ENCODE measurements around the gene ZNF664.
"Not testable (repeated sequence)": the region's sequence is repeated elsewhere in the genome, so short reads cannot be mapped to it uniquely, and the experiment has no call there.

The ZNF664 gene

GRCh38 chr12:123942238-123942653 is 30.8 kb upstream of the ZNF664 start:
- DNase-seq = no peak

GRCh38 chr12:123942911-123943648 is 29.9 kb upstream of the ZNF664 start:
- no peak for DNase-seq

DNA sequence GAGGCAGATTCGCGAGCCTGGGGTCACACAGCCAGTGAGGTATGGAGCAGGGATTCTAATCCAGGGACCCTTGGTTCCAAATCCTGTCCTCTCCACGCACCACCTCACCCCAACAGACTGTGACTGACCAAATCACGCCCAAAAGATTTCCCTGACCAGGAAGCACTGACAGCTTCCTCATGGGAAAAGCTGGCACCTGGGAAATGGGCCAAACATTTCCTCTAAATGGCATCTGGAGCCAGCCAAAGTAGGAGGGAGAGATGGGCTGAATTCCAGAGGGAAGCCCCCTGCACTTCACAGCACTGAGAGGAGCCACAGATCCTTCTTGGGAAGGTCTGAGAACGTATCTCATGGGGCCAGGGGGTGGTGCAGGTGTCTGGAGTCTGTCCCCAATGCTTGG is 29.2 kb upstream of the ZNF664 start:
- no peak for DNase-seq

- DNase-seq = no peak
Measured at GRCh38 chr12:123944696-123945095, 28.3 kb upstream of the ZNF664 start.

- DNase-seq = no peak
Measured at GRCh38 chr12:123945287-123946151, 27.5 kb upstream of the ZNF664 start.

DNA sequence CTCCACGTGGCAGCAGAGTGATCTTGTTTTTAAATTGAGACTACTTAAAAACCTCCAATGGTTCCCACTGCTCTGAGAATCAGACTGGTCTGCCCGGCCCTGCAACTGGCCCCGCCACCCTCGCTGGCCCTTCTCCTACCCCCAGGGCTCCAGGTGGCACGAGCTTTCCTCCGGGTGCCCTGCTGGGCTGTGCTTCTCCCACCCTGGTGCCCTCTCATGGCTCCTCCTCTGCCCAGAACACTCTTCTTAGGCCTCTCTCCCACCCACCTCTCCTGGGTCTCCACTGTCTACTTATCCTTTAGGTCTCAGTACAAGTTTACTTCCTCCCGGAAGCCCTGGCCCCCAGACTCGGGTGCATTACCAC is 26.9 kb upstream of the ZNF664 start:
- DNase-seq = no peak

DNA sequence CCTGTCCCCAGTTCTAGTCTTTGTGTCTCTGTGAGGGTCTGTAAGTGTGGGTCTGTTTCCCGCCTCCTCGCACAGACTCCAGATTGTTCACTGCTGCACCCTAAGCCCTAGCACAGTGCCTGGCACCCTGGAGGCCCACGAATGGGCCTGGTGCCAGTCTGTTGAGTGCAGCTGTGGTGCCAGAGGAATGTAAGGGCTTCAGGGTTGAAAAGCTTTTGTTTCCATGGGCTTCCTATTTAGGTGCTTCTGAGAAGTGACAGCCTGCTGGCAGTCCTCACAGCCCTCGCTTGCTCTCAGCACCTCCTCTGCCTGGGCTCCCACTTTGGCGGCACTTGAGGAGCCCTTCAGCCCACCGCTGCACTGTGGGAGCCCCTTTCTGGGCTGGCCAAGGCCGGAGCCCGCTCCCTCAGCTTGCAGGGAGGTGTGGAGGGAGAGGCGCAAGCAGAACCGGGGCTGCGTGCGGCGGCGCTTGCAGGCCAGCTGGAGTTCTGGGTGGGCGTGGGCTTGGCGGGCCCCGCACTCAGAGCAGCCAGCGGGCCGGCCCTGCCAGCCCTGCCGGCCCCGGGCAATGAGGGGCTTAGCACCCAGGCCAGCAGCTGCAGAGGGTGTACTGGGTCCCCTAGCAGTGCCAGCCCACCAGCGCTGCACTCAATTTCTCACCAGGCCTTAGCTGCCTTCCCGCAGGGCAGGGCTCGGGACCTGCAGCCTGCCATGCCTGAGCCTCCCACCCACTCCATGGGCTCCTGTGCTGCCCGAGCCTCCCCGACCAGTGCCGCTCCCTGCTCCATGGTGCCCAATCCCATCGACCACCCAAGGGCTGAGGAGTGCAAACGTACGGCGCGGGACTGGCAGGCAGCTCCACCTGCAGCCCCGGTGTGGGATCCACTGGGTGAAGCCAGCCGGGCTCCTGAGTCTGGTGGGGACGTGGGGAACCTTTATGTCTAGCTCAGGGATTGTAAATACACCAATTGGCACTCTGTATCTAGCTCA is 26.2 kb upstream of the ZNF664 start:
- DNase-seq = not testable (repeated sequence)

GRCh38 chr12:123947531-123947930 is 25.5 kb upstream of the ZNF664 start:
- not testable (repeated sequence) for DNase-seq

DNA sequence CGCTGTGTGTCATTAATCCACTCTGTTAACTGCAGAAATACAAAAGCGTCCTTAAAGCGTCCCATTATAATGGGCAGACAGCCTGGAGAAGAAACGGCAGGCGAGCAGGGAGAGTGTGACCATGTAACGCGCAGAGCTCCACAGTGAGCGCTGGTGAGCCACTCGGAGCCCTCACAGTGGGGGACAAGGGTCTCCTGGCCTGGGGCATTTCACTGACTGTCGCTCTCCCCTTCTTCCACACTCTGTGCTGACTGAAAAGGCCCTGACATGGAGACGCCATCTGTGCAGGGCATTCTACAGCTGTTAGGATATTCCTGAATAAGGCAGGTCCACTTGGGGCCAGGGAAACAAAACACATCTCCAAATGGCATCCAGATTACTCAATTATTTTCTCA is 24.6 kb upstream of the ZNF664 start:
- no peak for DNase-seq

- no peak for DNase-seq
Measured at GRCh38 chr12:123948796-123949769, 23.9 kb upstream of the ZNF664 start.

GRCh38 chr12:123949770-123950165 is 23.2 kb upstream of the ZNF664 start:
- no peak for DNase-seq

DNA sequence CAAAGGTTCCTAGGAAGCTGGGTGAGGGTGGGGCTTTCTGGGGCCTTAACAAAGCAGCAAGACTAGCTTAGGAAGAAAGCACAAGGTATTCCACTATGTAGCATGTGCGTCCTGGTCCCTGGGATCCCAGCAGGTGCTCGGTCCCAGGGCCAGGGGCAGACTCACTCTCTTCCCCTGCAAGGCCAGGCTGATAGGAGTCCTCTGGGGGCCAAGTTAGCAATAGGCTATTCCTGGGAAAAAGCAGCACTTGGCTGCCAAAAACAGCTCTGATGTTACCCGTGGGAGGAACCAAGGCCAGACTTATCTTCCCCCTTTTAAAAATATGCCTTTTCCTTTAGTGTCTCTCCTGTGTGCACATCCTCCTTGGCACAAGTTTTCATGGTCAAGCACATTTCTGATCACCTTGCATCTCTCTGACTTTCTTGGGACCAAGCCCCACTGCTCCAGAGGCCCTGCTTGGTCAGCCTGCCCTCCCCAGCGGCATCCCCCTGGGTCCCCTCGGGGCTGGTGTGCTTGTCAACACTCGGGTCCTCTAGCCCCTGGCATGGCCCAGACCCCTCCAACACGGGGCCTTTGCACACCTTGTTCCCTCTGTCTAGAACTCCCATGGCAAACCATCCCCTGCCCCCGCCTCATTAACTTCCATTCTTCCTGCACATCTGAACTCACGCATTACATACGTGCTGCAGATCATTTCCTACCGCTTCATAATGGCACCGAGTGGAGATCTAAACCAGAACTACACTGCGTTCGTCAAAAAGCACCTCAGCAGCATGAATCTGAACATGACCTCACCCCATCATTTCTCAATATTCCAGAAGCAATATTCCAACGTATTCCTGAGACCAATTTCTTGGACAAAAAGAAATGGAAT is 22.3 kb upstream of the ZNF664 start:
- DNase-seq = no peak

DNA sequence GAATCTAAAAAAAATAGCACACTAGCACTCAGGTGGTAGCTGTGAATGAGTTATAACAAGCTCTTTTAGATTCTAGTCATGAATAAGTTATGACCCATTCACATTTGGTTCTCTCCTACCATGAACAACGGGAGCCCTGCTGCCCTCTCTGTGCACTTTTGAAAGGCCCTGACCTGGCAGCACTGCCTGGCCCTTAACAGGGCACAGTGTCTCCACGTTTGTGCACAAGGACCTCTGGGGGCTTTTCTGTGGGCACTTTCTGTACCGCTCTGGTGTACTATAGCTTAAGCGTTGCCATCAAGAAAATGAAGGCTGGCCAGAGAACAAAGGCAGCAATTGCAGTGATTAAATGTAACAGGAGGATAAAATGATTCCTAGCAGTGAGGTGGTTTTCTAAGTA is 21.5 kb upstream of the ZNF664 start:
- DNase-seq = no peak

- no peak for DNase-seq
Measured at GRCh38 chr12:123952037-123952436, 21.0 kb upstream of the ZNF664 start.

GRCh38 chr12:123954647-123955350 is 18.2 kb upstream of the ZNF664 start:
- no peak for DNase-seq

GRCh38 chr12:123956249-123956648 is 16.8 kb upstream of the ZNF664 start:
- DNase-seq = no peak

DNA sequence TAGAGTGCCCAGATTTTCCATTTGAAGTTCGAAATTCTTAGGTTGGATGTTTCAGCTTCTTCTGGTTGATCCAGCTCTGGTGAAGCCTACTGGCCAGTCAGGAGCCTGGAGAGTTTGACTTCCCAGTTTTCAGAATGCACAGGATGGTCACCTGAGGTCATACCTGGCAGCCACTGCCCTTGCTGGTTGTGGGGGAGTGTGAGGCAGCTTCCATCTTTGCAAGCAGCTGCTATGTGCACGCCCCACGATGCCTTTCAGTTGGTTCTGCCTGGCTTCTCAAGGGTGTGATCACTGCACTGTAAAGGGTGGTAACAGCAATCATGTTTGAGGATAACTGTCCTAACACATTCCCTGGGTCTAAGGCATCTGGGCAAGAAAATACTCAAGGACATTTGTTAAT is 15.8 kb upstream of the ZNF664 start:
- DNase-seq = no peak

- DNase-seq = no peak
Measured at GRCh38 chr12:123958462-123958861, 14.6 kb upstream of the ZNF664 start.

- no peak for DNase-seq
Measured at GRCh38 chr12:123958876-123959275, 14.1 kb upstream of the ZNF664 start.

All from AML-193 (cell line).